AG04450 (cell line): ENCODE results near the gene PCNP. TPM values are rescaled to one million over a fixed set of nuclear protein-coding genes. Genes with fewer than 3 reads are reported as not detected.
A peak's percentile ranks its signal among the peaks of the same experiment; 100 is the strongest.

Experiments
- CTCF ChIA-PET: fragments of 300-600, 350-600 bp; formaldehyde crosslinking; extraction: SDS; loops from one replicate; lab custom pipeline; 2022; ENCODE audit warnings: antibody characterized with exemption, inconsistent platforms; lab: Charles Lee
- POLR2A ChIA-PET: fragments of 350-600 bp; formaldehyde crosslinking; extraction: SDS; loops from one replicate; lab custom pipeline; 2021; ENCODE audit warnings: antibody characterized with exemption, inconsistent platforms; lab: Yijun Ruan, JAX
- DNase-seq: peaks from one replicate; pipeline ENCODE4 v3.0.0-alpha.2; 2011; ENCODE audit warnings: low read depth, low spot score
- H3K27ac ChIP-seq: one replicate; pipeline ENCODE4 v1.5.1; 2012; ENCODE audit warnings: low read depth, low read length, control low read depth
- H3K27me3 ChIP-seq: one replicate; pipeline ENCODE4 v1.6.0; 2012; ENCODE audit warnings: low read length; ENCODE audit not compliant: control insufficient read depth, insufficient read depth
- H3K4me3 ChIP-seq: 2 replicates; pipeline ENCODE4 v1.5.1; 2011; ENCODE audit warnings: mild to moderate bottlenecking, low read depth, low read length, control low read depth
- H3K9me3 ChIP-seq: 2 replicates; pipeline ENCODE4 v1.5.1; 2012; ENCODE audit warnings: low read length; ENCODE audit not compliant: control insufficient read depth, insufficient read depth
- CTCF ChIP-seq: IDR thresholded peaks from 2 replicates; pipeline ENCODE4 v1.5.1; 2011; ENCODE audit warnings: low read depth, low read length, control low read depth, inconsistent platforms
- polyA plus RNA-seq: library from polyadenylated mRNA; depleted of rRNA; stranded (reverse); fragments of >200 nt; gene quantifications from 2 replicates; pipeline ENCODE4 v1.2.3, GENCODE V29; 2011

PCNP gene
- polyA plus RNA-seq, 1 experiment: 97.7 TPM

- Histone ChIP-seq H3K27ac (no peak overlapping the region), H3K27me3 (no peaks in the 10 kb centered on the region), H3K9me3 (no peaks in the 10 kb centered on the region), H3K4me3 (no peak overlapping the region)
- no peak for TF ChIP-seq CTCF
- DNase-seq: peak; percentile 36
- POLR2A ChIA-PET: no interaction called here
- CTCF ChIA-PET: interaction anchor here (1.7 kb wide), 1 partner anchor 140 kb away, joined by 3 read pairs; no protein-coding TSS in a partner anchor
Observed at GRCh38 chr3:101567528-101568317, 6.3 kb upstream of the PCNP start.

GRCh38 chr3:101571028-101571895 lies 2.7 kb upstream of the PCNP start:
- Histone ChIP-seq H3K27me3 (no peaks in the 10 kb centered on the region), H3K9me3 (peaks cover 3% of the 10 kb centered on the region; the same call in 1 of the 2 replicates), H3K4me3 (no peak overlapping the region), H3K27ac (no peak overlapping the region)
- ChIA-PET POLR2A (no interaction called here), CTCF (interaction anchor here (0.6 to 1.3 kb wide), 2 partner anchors 16 to 67 kb away, joined by 3 read pairs; no protein-coding TSS in a partner anchor)
- no peak for DNase-seq
- TF ChIP-seq CTCF: no peak

GRCh38 chr3:101574388-101575112 lies 570 bp downstream of the PCNP start:
- ChIA-PET CTCF (interaction anchor here (0.6 to 2.4 kb wide), 12 partner anchors 10 to 1683 kb away, joined by 3 to 14 read pairs (median 4); partner anchors contain the start of gene ZBTB11), POLR2A (interaction anchor here (0.6 to 2.3 kb wide), 8 partner anchors 10 to 540 kb away, joined by 3 to 19 read pairs (median 5); partner anchors contain the start of genes RPL24, SENP7 and ZBTB11)
- H3K4me3 ChIP-seq: peak overlapping the region; percentile 91
- no peak for TF ChIP-seq CTCF
- DNase-seq: no peak
- H3K27me3 ChIP-seq: no peaks in the 10 kb centered on the region
- H3K9me3 ChIP-seq: peaks cover 6% of the 10 kb centered on the region
- peak overlapping the region; percentile 91 for H3K27ac ChIP-seq

- POLR2A ChIA-PET: no interaction called here
- no peak overlapping the region for H3K27ac ChIP-seq
- TF ChIP-seq CTCF: no peak
- H3K4me3 ChIP-seq: no peak overlapping the region
- H3K27me3 ChIP-seq: no peaks in the 10 kb centered on the region
- CTCF ChIA-PET: interaction anchor here (1.0 kb wide), 1 partner anchor 11 kb away, joined by 3 read pairs; no protein-coding TSS in a partner anchor
- H3K9me3 ChIP-seq: peaks cover 6% of the 10 kb centered on the region
- no peak for DNase-seq
Observed at GRCh38 chr3:101577286-101577685, 3.3 kb downstream of the PCNP start.
